GM06990 (cell line): Measurements from ENCODE around the gene ZNF609.
A peak's percentile ranks its signal among the peaks of the same experiment; 100 is the strongest.

Experiments used
- DNase-seq: peaks from one replicate; pipeline ENCODE4 v3.0.0-alpha.2; 2011; ENCODE audit not compliant: insufficient read length; ENCODE audit errors: extremely low read depth
- H3K27me3 ChIP-seq: replicated peaks from 2 replicates; pipeline ENCODE4 v1.6.0; 2011; ENCODE audit warnings: low read length; ENCODE audit not compliant: control insufficient read depth, insufficient read depth
- H3K36me3 ChIP-seq: 2 replicates; pipeline ENCODE4 v1.5.1; 2011; ENCODE audit warnings: low read length; ENCODE audit not compliant: control insufficient read depth, insufficient read depth
- H3K4me3 ChIP-seq: replicated peaks from 2 replicates; pipeline ENCODE4 v1.5.1; 2011; ENCODE audit warnings: low read depth, mild to moderate bottlenecking, control low read depth, low read length
- CTCF ChIP-seq: IDR thresholded peaks from 2 replicates; pipeline ENCODE4 v1.5.1; 2011; ENCODE audit warnings: low read length, control low read depth, mild to moderate bottlenecking, inconsistent platforms; ENCODE audit not compliant: insufficient read depth, poor library complexity, severe bottlenecking

ZNF609 gene

GRCh38 chr15:64441852-64442251 is 18.5 kb upstream of the ZNF609 start:
- Histone ChIP-seq H3K36me3 (no peaks in the 10 kb centered on the region; the same call in 1 of the 2 replicates), H3K27me3 (no peaks in the 10 kb centered on the region), H3K4me3 (no peak overlapping the region)
- DNase-seq = no peak
- TF ChIP-seq CTCF = no peak

GRCh38 chr15:64443016-64443415 is 17.4 kb upstream of the ZNF609 start:
- Histone ChIP-seq H3K27me3 (no peaks in the 10 kb centered on the region), H3K4me3 (no peak overlapping the region), H3K36me3 (peaks cover 3% of the 10 kb centered on the region)
- no peak for DNase-seq
- TF ChIP-seq CTCF = no peak

GRCh38 chr15:64443747-64444621 is 16.4 kb upstream of the ZNF609 start:
- Histone ChIP-seq H3K27me3 (no peaks in the 10 kb centered on the region), H3K4me3 (no peak overlapping the region; the same call in none of the 2 replicates), H3K36me3 (peaks cover 3% of the 10 kb centered on the region)
- peak; percentile 59 for DNase-seq
- TF ChIP-seq CTCF = no peak

- TF ChIP-seq CTCF = no peak
- no peak for DNase-seq
- no peak overlapping the region for H3K4me3 ChIP-seq
Observed at GRCh38 chr15:64444836-64445235, 15.5 kb upstream of the ZNF609 start.

GRCh38 chr15:64447536-64448315 is 12.7 kb upstream of the ZNF609 start:
- peak; percentile 36 for DNase-seq
- Histone ChIP-seq H3K27me3 (no peaks in the 10 kb centered on the region), H3K36me3 (peaks cover 3% of the 10 kb centered on the region), H3K4me3 (no peak overlapping the region)
- TF ChIP-seq CTCF = no peak

More at GRCh38 chr15:64444836-64445235, 15.5 kb upstream of the ZNF609 start:
- peaks cover 3% of the 10 kb centered on the region for H3K36me3 ChIP-seq
- no peaks in the 10 kb centered on the region for H3K27me3 ChIP-seq
